K562 (cell line): Measurements from ENCODE around the gene CXCL17. TPM values are rescaled to one million over a fixed set of nuclear protein-coding genes. Genes with fewer than 3 reads are reported as not detected.

Experiments used
- DNMT1 ChIP-seq: fragments of 450-650 bp; IDR thresholded peaks from 2 replicates; pipeline ENCODE4 v1.6.1; 2016; ENCODE audit warnings: antibody characterized with exemption, mild to moderate bottlenecking
- EHMT2 ChIP-seq: fragments of 450-650 bp; IDR thresholded peaks from 2 replicates; pipeline ENCODE4 v1.6.1; 2018; ENCODE audit warnings: antibody characterized with exemption
- HIVEP1 ChIP-seq: fragments of 250-450 bp; sonication (Bioruptor Pico); IDR thresholded peaks from 2 replicates; pipeline ENCODE4 v1.4.0; 2020; ENCODE audit warnings: mild to moderate bottlenecking
- KAT2B ChIP-seq: IDR thresholded peaks from one replicate; pipeline ENCODE4 v1.6.1; 2012; ENCODE audit warnings: low read depth, mild to moderate bottlenecking, control low read depth, inconsistent platforms, low read length, moderate library complexity
- KDM2B ChIP-seq: fragments of 250-450 bp; sonication (Bioruptor Pico); IDR thresholded peaks from 2 replicates; pipeline ENCODE4 v1.8.0; 2021; ENCODE audit warnings: mild to moderate bottlenecking, moderate library complexity
- MTA1 ChIP-seq: fragments of 450-650 bp; IDR thresholded peaks from 2 replicates; pipeline ENCODE4 v1.6.1; 2017; ENCODE audit warnings: borderline replicate concordance
- MTA3 ChIP-seq: fragments of 450-650 bp; formaldehyde crosslinking; IDR thresholded peaks from 2 replicates; pipeline ENCODE4 v1.6.1; 2017; ENCODE audit warnings: mild to moderate bottlenecking, borderline replicate concordance
- NCOA6 ChIP-seq: fragments of 450-650 bp; IDR thresholded peaks from 2 replicates; pipeline ENCODE4 v1.6.1; 2017; ENCODE audit warnings: mild to moderate bottlenecking
- NFIC ChIP-seq: fragments of 450-650 bp; IDR thresholded peaks from 2 replicates; pipeline ENCODE4 v1.6.1; 2017; ENCODE audit warnings: mild to moderate bottlenecking, inconsistent platforms
- RB1 ChIP-seq: fragments of 450-650 bp; IDR thresholded peaks from 2 replicates; pipeline ENCODE4 v1.6.1; 2017; ENCODE audit warnings: low read depth, mild to moderate bottlenecking
- RFX1 ChIP-seq: fragments of 450-650 bp; IDR thresholded peaks from 2 replicates; pipeline ENCODE4 v1.6.1; 2016; ENCODE audit warnings: mild to moderate bottlenecking, moderate library complexity
- SMAD4 ChIP-seq: fragments of 250-450 bp; sonication (Bioruptor Pico); conservative IDR thresholded peaks from 2 replicates; pipeline ENCODE4 v1.8.0; 2021; ENCODE audit warnings: inconsistent platforms, mild to moderate bottlenecking, moderate library complexity
- SPI1 ChIP-seq: IDR thresholded peaks from 2 replicates; pipeline ENCODE4 v1.6.1; 2011; ENCODE audit warnings: low read depth, low read length, control low read depth, borderline replicate concordance
- TCF7 ChIP-seq: sonication (generic); IDR thresholded peaks from 2 replicates; pipeline ENCODE4 v1.6.1; 2016; ENCODE audit warnings: antibody characterized with exemption, borderline replicate concordance
- ZNF232 ChIP-seq: sonication (generic); formaldehyde crosslinking; IDR thresholded peaks from 2 replicates; pipeline ENCODE4 v1.8.0; 2022; ENCODE audit warnings: mild to moderate bottlenecking, missing genetic modification reagents
- ZNF239 ChIP-seq: fragments of 250-450 bp; sonication (Bioruptor Pico); IDR thresholded peaks from 2 replicates; pipeline ENCODE4 v1.4.0; 2020; ENCODE audit warnings: mild to moderate bottlenecking
- polyA plus RNA-seq, 8 experiments: library from polyadenylated mRNA; depleted of rRNA in 4 of 8; stranded (reverse) in 5 of 8; unstranded in 3 of 8; fragments of >200 nt; fragmentation: Nextera tagmentation in 2 of 8; fragmentation: Illumina TruSeq in 1 of 8; extraction: Ambion mirVana in 2 of 8; extraction: Trizol in 1 of 8; gene quantifications; 2 replicates each; pipeline versions ENCODE4 v1.2.1 to v1.2.3, GENCODE V29; 2011 to 2014; ENCODE audit warnings: inconsistent platforms in 1 of 8, missing spikeins in 1 of 8
- total RNA-seq, 7 experiments: library from RNA; depleted of rRNA in 6 of 7; stranded (reverse); fragments of >200 nt in 6 of 7; fragmentation: Illumina TruSeq in 2 of 7; extraction: Trizol in 2 of 7; gene quantifications; 2 replicates each; pipeline versions ENCODE4 v1.2.1 to v1.2.3, GENCODE V29; 2011 to 2021; ENCODE audit warnings: low replicate concordance in 1 of 7
- TF ChIP-seq, protein P1 (sequence below): fragments of 450-650 bp; IDR thresholded peaks from 2 replicates; pipeline ENCODE4 v1.6.1; 2017; ENCODE audit warnings: antibody characterized with exemption
- TF ChIP-seq, protein P2 (sequence below): sonication (generic); formaldehyde crosslinking; IDR thresholded peaks from 2 replicates; pipeline ENCODE4 v1.8.0; 2023; ENCODE audit warnings: missing genetic modification reagents, mild to moderate bottlenecking, borderline replicate concordance
- TF ChIP-seq, protein P3 (sequence below): fragments of 450-650 bp; formaldehyde crosslinking; IDR thresholded peaks from 2 replicates; pipeline ENCODE4 v1.4.0; 2022; ENCODE audit warnings: mild to moderate bottlenecking, moderate library complexity
- TF ChIP-seq, protein P4 (sequence below), 2 experiments: IDR thresholded peaks; 2 replicates each; pipeline ENCODE4 v1.6.1; 2011; ENCODE audit warnings: borderline replicate concordance in 1 of 2, control low read depth in 1 of 2, low read depth in 1 of 2, low read length in 1 of 2, mild to moderate bottlenecking in 1 of 2, mixed read lengths in 1 of 2, moderate library complexity in 1 of 2; ENCODE audit not compliant: insufficient read depth in 1 of 2, insufficient read length in 1 of 2, poor library complexity in 1 of 2, severe bottlenecking in 1 of 2; ENCODE audit errors: extremely low read depth in 1 of 2

The CXCL17 gene
- total and polyA plus RNA-seq, 9 of the 15 experiments (the other 6 are each of a cell fraction or from before 2014, with no cell fraction given), result 0.10 to 0.15 TPM; not detected in 7

DNA sequence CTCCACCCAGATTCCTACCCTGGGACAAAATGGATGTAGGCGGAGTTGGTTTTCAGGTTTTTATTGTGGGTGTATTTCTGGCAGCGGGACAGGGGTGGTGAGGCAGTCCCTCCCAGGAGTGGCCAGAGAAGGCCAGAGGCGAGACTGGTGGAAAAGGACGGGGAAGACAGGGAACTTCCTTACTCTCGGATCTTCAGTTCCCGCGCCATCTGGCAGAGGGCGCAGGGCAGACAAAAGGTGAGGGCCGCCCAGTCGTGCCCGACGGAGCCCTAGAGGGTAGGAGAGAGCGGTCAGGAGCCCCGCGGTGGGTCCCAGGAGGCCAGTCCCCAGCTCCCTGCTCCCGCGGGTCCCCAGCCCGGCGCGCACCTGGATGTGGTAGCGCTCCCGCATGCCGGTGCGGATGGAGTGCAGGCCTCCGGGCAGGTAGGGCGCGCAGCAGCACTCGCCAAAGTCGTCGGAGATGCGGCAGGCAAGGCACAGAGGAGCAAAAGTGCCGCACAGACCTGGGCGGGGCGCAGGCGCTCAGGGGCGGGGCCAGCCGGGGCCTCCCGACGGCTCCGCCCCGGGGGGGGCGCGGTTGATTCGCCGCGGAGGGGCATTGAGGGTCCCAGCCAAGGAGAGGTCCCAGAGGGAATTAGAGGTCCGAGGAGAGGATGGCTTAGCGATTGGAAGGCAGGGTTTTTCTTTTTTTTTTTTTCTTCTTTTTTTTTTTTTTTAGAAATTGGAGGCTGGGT lies 55.6 kb downstream of the CXCL17 start (continued):
- TF ChIP-seq NFIC, result peak; percentile 83
- no peak for TF ChIP-seq MTA1
- peak; percentile 28; the same call in 1 of the 2 replicates for TF ChIP-seq SPI1
- TF ChIP-seq, protein P1, sequence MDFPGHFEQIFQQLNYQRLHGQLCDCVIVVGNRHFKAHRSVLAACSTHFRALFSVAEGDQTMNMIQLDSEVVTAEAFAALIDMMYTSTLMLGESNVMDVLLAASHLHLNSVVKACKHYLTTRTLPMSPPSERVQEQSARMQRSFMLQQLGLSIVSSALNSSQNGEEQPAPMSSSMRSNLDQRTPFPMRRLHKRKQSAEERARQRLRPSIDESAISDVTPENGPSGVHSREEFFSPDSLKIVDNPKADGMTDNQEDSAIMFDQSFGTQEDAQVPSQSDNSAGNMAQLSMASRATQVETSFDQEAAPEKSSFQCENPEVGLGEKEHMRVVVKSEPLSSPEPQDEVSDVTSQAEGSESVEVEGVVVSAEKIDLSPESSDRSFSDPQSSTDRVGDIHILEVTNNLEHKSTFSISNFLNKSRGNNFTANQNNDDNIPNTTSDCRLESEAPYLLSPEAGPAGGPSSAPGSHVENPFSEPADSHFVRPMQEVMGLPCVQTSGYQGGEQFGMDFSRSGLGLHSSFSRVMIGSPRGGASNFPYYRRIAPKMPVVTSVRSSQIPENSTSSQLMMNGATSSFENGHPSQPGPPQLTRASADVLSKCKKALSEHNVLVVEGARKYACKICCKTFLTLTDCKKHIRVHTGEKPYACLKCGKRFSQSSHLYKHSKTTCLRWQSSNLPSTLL, result no peak
- TF ChIP-seq TCF7, result no peak
- no peak for TF ChIP-seq RFX1
- TF ChIP-seq ZNF239 (CRISPR knock-in tag), result no peak
- no peak for TF ChIP-seq DNMT1
- no peak for TF ChIP-seq HIVEP1 (CRISPR knock-in tag)
- TF ChIP-seq, protein P2, sequence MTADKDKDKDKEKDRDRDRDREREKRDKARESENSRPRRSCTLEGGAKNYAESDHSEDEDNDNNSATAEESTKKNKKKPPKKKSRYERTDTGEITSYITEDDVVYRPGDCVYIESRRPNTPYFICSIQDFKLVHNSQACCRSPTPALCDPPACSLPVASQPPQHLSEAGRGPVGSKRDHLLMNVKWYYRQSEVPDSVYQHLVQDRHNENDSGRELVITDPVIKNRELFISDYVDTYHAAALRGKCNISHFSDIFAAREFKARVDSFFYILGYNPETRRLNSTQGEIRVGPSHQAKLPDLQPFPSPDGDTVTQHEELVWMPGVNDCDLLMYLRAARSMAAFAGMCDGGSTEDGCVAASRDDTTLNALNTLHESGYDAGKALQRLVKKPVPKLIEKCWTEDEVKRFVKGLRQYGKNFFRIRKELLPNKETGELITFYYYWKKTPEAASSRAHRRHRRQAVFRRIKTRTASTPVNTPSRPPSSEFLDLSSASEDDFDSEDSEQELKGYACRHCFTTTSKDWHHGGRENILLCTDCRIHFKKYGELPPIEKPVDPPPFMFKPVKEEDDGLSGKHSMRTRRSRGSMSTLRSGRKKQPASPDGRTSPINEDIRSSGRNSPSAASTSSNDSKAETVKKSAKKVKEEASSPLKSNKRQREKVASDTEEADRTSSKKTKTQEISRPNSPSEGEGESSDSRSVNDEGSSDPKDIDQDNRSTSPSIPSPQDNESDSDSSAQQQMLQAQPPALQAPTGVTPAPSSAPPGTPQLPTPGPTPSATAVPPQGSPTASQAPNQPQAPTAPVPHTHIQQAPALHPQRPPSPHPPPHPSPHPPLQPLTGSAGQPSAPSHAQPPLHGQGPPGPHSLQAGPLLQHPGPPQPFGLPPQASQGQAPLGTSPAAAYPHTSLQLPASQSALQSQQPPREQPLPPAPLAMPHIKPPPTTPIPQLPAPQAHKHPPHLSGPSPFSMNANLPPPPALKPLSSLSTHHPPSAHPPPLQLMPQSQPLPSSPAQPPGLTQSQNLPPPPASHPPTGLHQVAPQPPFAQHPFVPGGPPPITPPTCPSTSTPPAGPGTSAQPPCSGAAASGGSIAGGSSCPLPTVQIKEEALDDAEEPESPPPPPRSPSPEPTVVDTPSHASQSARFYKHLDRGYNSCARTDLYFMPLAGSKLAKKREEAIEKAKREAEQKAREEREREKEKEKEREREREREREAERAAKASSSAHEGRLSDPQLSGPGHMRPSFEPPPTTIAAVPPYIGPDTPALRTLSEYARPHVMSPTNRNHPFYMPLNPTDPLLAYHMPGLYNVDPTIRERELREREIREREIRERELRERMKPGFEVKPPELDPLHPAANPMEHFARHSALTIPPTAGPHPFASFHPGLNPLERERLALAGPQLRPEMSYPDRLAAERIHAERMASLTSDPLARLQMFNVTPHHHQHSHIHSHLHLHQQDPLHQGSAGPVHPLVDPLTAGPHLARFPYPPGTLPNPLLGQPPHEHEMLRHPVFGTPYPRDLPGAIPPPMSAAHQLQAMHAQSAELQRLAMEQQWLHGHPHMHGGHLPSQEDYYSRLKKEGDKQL (CRISPR knock-in tag), result no peak
- 0 out of 2 replicates have a peak, but pooled peaks have one; percentile 77 for TF ChIP-seq KDM2B (CRISPR knock-in tag)
- TF ChIP-seq RB1, result peak; percentile 48; the same call in 1 of the 2 replicates
- TF ChIP-seq, protein P3, sequence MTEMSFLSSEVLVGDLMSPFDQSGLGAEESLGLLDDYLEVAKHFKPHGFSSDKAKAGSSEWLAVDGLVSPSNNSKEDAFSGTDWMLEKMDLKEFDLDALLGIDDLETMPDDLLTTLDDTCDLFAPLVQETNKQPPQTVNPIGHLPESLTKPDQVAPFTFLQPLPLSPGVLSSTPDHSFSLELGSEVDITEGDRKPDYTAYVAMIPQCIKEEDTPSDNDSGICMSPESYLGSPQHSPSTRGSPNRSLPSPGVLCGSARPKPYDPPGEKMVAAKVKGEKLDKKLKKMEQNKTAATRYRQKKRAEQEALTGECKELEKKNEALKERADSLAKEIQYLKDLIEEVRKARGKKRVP (CRISPR knock-in tag), result no peak
- peak; percentile 95 for TF ChIP-seq NCOA6
- TF ChIP-seq MTA3, result peak; percentile 59; the same call in 1 of the 2 replicates
- TF ChIP-seq KAT2B, result peak; percentile 33
- no peak for TF ChIP-seq EHMT2
- TF ChIP-seq, protein P4, sequence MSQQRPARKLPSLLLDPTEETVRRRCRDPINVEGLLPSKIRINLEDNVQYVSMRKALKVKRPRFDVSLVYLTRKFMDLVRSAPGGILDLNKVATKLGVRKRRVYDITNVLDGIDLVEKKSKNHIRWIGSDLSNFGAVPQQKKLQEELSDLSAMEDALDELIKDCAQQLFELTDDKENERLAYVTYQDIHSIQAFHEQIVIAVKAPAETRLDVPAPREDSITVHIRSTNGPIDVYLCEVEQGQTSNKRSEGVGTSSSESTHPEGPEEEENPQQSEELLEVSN (IDR thresholded peaks at IDR 0.05; ENCODE audit: borderline replicate concordance in 1 of 2, extremely low read depth in 1 of 2, insufficient read depth in 1 of 2, insufficient read length in 1 of 2, low read depth in 1 of 2, low read length in 1 of 2, poor library complexity in 1 of 2, severe bottlenecking in 1 of 2), result peak in 1 of 2 experiments; percentile 9
- 0 out of 2 replicates have a peak, but pooled peaks have one; percentile 25 for TF ChIP-seq SMAD4
- no peak for TF ChIP-seq ZNF232 (CRISPR knock-in tag)
